Gastroesophageal sphincter (tissue), 4 donors: ENCODE results near the gene ZFYVE27. TPM values are rescaled to one million over a fixed set of nuclear protein-coding genes. Genes with fewer than 3 reads are reported as not detected.

Source experiments
- ATAC-seq: fragments of 150-250 bp; one replicate; pipeline ENCODE4 v1.9.1; 2016; ENCODE audit warnings: mild to moderate bottlenecking, moderate library complexity
- H3K27ac ChIP-seq, 4 donors: fragments of 200-600 bp; sonication (generic) in 3 of 4; 1 replicate in 3 of 4; 2 replicates in 1 of 4; pipeline ENCODE4 v1.5.1; 2016 to 2019
- H3K27me3 ChIP-seq: fragments of 200-600 bp; sonication (generic); one replicate; pipeline ENCODE4 v1.5.1; 2019
- H3K36me3 ChIP-seq, 2 donors: fragments of 200-600 bp; sonication (generic); one replicate each; pipeline ENCODE4 v1.5.1; 2019; ENCODE audit warnings: control low read depth in 1 of 2
- H3K4me1 ChIP-seq, 3 donors: fragments of 200-600 bp; sonication (generic); 1 replicate in 2 of 3; 2 replicates in 1 of 3; pipeline ENCODE4 v1.5.1; 2016 to 2019; ENCODE audit warnings: control low read depth in 2 of 3
- H3K4me3 ChIP-seq, 2 donors: fragments of 200-600 bp; sonication (generic); one replicate each; pipeline ENCODE4 v1.5.1; 2019; ENCODE audit warnings: mild to moderate bottlenecking in 1 of 2, moderate library complexity in 1 of 2
- H3K9me3 ChIP-seq, 3 donors: fragments of 200-600 bp; sonication (generic); one replicate each; pipeline ENCODE4 v1.5.1; 2017 to 2019; ENCODE audit warnings: control low read depth in 2 of 3
- CTCF ChIP-seq, 4 experiments: fragments of 200-600 bp in 2 of 4; fragments of 450-650 bp in 2 of 4; sonication (generic) in 1 of 4; IDR thresholded peaks; one replicate each; pipeline ENCODE4 v1.5.1; 2017 to 2019; ENCODE audit warnings: antibody characterized with exemption in 4 of 4, mild to moderate bottlenecking in 2 of 4, moderate library complexity in 2 of 4
- EP300 ChIP-seq: sonication (generic); formaldehyde crosslinking; IDR thresholded peaks from one replicate; pipeline ENCODE4 v1.6.1; 2017; ENCODE audit warnings: antibody characterized with exemption, mild to moderate bottlenecking
- POLR2A ChIP-seq, 2 donors: fragments of 450-650 bp; IDR thresholded peaks; one replicate each; pipeline ENCODE4 v1.6.1; 2017; ENCODE audit warnings: antibody characterized with exemption in 2 of 2, mild to moderate bottlenecking in 2 of 2, moderate library complexity in 1 of 2
- POLR2AphosphoS5 ChIP-seq: sonication (generic); formaldehyde crosslinking; IDR thresholded peaks from one replicate; pipeline ENCODE4 v1.6.1; 2017; ENCODE audit warnings: antibody characterized with exemption
- WGBS, 2 donors: methylation state at CpG; one replicate each; pipeline ENCODE4 v1.1.5; 2018; ENCODE audit warnings: low coverage in 1 of 2; 5-methylcytosine and 5-hydroxymethylcytosine counted together
- total RNA-seq, 4 donors: library from RNA; depleted of rRNA; stranded (reverse); fragments of >200 nt; gene quantifications; one replicate each; pipeline ENCODE4 v1.1.0, GENCODE V29; 2016

ZFYVE27 gene
- total RNA-seq, 4 donors from 2014 or later, result 6.7 to 24.2 (median 19.2) TPM

DNA sequence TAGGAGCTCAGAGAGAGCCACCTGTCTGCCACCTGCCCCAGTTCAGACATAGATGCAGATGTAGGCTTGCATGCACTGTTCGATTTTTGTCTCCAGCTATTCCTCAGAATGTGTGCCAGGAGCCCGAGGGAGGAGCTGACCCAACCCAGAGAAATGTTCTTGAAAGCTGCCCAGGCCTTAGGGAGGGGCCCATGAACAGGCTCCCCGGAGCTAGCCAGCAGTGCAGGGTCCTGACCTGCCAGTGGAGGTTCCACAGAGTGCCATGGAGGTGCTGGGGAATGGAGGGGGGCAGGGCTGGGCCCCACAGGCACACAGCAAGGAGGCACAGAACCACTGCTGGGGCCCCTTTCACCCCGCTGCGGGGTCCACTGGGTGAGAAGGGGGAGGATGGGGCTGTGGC, 64.5 kb downstream of the ZFYVE27 start:
- no CpG with 5 or more reads among the region's 5 CpGs for WGBS, 2 donors
- H3K4me3 ChIP-seq, result no peak overlapping the region
- no peak for ATAC-seq
- peaks cover 0 to 24% (median 0%) of the 10 kb centered on the region in 3 donors for H3K9me3 ChIP-seq
- H3K27me3 ChIP-seq, result peaks cover 45% of the 10 kb centered on the region
- H3K36me3 ChIP-seq, result no peaks in the 10 kb centered on the region
- TF ChIP-seq EP300 (no peak), CTCF (IDR thresholded peaks at IDR 0.05) (no peak), POLR2AphosphoS5 (no peak), POLR2A (IDR thresholded peaks at IDR 0.05) (no peak)
- no peaks in the 10 kb centered on the region for H3K4me1 ChIP-seq
- H3K27ac ChIP-seq, result no peak overlapping the region

DNA sequence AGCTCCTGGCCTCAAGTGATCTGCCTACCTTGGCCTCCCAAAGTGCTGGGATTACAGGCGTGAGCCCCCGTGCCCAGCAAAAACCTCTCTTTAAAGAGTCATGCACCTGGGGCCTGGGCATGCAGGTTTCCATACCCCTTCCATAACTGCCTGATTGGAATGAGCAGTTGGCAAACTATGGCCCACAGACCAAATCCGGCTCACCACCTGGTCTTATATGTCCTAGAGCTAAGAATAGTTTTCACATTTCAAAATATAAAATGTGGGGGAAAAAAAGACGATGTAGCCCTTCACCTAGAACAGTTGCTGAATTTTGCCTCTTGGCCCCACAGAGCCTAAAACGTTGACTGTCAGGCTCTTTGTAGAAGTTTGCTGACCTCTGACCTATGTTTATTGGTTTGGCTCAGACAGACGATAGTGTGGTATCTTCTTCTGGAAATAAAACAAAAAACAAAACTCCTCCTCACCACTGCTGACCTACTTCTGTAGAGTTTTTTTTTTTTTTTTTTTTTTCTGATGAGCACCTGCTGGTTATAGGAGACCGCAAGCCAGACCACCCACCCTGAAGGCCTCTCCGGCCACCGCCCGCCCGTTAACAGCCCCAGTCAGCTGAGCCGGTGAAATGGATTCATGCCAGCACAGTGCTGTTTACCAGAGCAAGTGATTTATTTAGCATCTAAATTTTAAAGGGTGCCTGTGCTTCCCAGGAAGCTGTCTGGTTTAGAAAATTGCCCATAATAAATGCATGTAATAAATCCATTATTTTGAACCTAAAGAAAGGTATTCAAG, 68.4 kb downstream of the ZFYVE27 start:
- peaks cover 20% of the 10 kb centered on the region for H3K27me3 ChIP-seq
- TF ChIP-seq POLR2A (IDR thresholded peaks at IDR 0.05) (no peak), CTCF (IDR thresholded peaks at IDR 0.05) (no peak), EP300 (no peak), POLR2AphosphoS5 (no peak)
- no peak overlapping the region for H3K4me3 ChIP-seq
- no peaks in the 10 kb centered on the region for H3K36me3 ChIP-seq
- H3K9me3 ChIP-seq, result no peaks in the 10 kb centered on the region
- no peaks in the 10 kb centered on the region for H3K4me1 ChIP-seq
- WGBS, 2 donors, result 53 to 73% methylated on average over 10 of the region's 12 CpGs
- no peak for ATAC-seq
- H3K27ac ChIP-seq, result no peak overlapping the region

DNA sequence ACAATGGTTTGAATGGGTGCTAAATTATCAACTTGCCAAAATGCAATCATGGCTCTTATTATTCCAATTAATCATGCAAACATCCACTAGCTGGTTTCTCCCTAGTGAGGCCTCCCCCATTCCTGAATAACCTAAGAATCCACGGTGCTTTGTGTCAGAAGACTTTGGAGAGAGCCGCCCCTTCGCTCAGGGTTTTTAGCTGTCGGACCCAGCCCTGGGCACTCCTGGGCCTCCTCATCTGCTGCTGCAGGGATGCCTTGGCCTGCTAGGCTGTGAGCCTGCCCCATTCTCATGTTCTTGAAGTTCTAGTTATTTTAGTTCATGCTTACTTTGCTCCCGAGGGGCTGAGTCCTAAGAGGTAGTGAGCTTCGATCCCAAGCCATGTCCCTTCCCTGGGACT, 69.0 kb downstream of the ZFYVE27 start:
- no peak for ATAC-seq
- no peaks in the 10 kb centered on the region for H3K36me3 ChIP-seq
- 67 to 86% methylated on average over 1 to 4 of the region's 6 CpGs for WGBS, 2 donors
- TF ChIP-seq POLR2A (IDR thresholded peaks at IDR 0.05) (no peak), POLR2AphosphoS5 (no peak), CTCF (IDR thresholded peaks at IDR 0.05) (no peak), EP300 (no peak)
- H3K4me1 ChIP-seq, result no peaks in the 10 kb centered on the region
- H3K9me3 ChIP-seq, result no peaks in the 10 kb centered on the region
- H3K4me3 ChIP-seq, result no peak overlapping the region
- H3K27me3 ChIP-seq, result peaks cover 15% of the 10 kb centered on the region
- H3K27ac ChIP-seq, result no peak overlapping the region

DNA sequence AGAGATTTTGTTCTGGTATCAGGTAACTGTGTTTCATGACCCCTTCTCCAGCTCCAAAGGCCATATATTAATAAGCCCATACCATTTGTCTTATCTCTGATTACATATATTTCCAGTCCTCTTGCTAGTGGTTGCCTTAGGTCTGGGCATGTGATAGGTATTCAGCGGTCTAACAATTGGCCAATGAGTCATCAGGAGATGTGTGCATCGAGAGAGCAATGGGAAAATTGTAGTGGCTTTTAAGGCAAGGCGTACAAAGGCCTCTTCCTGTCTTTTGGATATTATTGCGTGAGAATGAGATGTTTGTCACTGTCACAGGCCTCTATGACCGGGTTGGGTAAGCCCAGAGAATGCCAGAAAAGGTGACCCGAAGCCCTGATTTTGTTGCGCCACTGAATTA, 73.5 kb downstream of the ZFYVE27 start:
- 62 to 85% methylated on average over 4 to 7 of the region's 7 CpGs for WGBS, 2 donors

More for the DNA sequence above, 73.5 kb downstream of the ZFYVE27 start:
- H3K4me3 ChIP-seq, result no peak overlapping the region
- H3K4me1 ChIP-seq, result no peaks in the 10 kb centered on the region
- H3K27me3 ChIP-seq, result peaks cover 14% of the 10 kb centered on the region
- ATAC-seq, result no peak
- no peak for TF ChIP-seq EP300
- no peak for TF ChIP-seq POLR2AphosphoS5
- TF ChIP-seq POLR2A (IDR thresholded peaks at IDR 0.05), result no peak
- no peak for TF ChIP-seq CTCF (IDR thresholded peaks at IDR 0.05)
- no peaks in the 10 kb centered on the region for H3K36me3 ChIP-seq
- no peak overlapping the region for H3K27ac ChIP-seq
- H3K9me3 ChIP-seq, result no peaks in the 10 kb centered on the region

Other genes with a start within 250 kb of the ZFYVE27 start
- gene MMS19, start 238.7 kb upstream of the ZFYVE27 start, total RNA-seq, result 10 to 100 TPM; 44.3 to 75.8 (median 51.8) TPM
- gene UBTD1, start 238.2 kb upstream of the ZFYVE27 start, total RNA-seq, result 10 to 100 TPM in 1 of 4 donors, 1 to 10 TPM in 3; 2.9 to 16.2 (median 8.9) TPM
- under 1 TPM in 1 of 4 donors, not detected in 3; 0.54 TPM for gene ANKRD2, start 164.3 kb upstream of the ZFYVE27 start, total RNA-seq
- 1 to 10 TPM in 2 of 4 donors, under 1 TPM in 2; 0.62 to 2.5 (median 1.1) TPM for gene HOGA1, start 152.7 kb upstream of the ZFYVE27 start, total RNA-seq
- not detected for gene C10orf62, start 147.4 kb upstream of the ZFYVE27 start, total RNA-seq
- gene MORN4, start 103.6 kb upstream of the ZFYVE27 start, total RNA-seq, result 10 to 100 TPM in 1 of 4 donors, 1 to 10 TPM in 3; 1.2 to 10.3 (median 2.9) TPM
- 10 to 100 TPM; 14.8 to 25.8 (median 22.7) TPM for gene PI4K2A, start 96.5 kb upstream of the ZFYVE27 start, total RNA-seq
- 100 to 1,000 TPM in 1 of 4 donors, 10 to 100 TPM in 3; 34.2 to 136 (median 45.4) TPM for gene AVPI1, start 49.9 kb upstream of the ZFYVE27 start, total RNA-seq
- gene MARVELD1, start 23.4 kb upstream of the ZFYVE27 start, total RNA-seq, result 100 to 1,000 TPM in 1 of 4 donors, 10 to 100 TPM in 3; 33.8 to 126 (median 58.7) TPM
- gene SFRP5, start 34.9 kb downstream of the ZFYVE27 start, total RNA-seq, result 10 to 100 TPM; 11.9 to 34.4 (median 18.2) TPM
- under 1 TPM; 0.08 to 0.40 (median 0.23) TPM for gene GOLGA7B, start 112.7 kb downstream of the ZFYVE27 start, total RNA-seq